ENCODE data around the gene HDAC5.
A peak's percentile ranks its signal among the peaks of the same experiment; 100 is the strongest.

The HDAC5 gene

DNA sequence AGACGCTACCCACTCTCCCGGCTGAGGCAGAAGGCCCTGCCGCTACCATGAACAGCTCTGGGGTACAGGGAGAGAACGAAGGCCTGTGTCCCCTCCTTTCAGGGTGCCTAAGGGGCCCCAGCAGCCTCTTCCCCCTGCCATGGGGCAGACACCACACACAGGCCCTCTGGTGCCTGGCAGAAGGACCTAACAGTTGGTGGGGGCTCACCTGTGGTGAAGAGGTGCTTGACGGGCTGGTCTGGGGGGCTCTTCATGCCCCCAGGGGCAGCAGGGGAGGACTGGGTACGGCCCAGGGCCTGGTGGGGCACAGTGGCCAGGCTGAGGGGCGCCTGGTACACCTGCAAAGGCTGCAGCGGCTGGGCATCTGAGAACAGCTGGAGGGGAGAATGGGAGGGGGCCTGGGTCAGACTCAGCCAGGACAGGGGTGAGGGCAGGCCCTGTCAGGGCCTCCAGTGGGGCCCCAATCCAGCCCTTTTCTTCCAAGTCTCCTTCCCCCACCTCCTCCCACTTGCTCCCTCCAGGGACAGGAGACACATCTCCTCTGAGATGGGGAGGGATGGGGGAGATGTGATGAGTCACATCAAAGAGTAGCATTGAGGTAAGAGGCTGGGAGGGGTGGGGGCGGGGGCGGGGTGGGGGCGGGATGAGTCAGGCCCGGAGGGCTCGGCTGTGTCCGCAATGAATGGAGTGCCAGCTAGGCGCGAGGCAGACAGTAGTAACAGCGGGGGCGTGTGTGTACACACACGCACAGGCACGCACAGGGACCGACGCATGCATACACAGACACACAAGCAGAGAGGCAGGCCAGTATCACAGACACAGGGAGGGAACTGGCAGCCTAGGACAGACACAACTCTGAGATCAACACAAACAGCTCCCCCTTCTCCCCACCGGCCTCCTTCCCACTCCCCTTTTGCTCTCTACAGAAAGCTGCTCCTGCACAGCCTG is 36.8 kb downstream of the HDAC5 start:
- DNase-seq: no peak

DNA sequence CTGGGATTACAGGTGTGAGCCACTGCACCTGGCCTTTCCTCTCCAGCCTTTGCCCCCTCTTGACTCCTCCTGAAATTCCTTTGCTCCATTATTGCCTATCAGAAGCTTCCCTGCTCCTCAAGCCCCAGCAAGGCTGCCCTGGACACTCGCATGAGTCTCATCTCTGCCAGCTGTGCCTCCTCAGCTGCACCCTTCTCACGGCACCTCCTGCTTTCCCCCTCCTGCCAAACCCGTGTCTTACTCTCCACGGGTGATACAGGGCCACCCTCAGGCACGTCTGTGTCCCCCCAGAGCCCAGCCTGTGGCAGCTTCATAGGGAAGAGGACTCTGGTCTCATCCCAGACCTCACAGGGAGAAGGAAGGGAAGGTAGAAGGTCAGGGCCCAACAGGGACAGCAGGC is 37.5 kb downstream of the HDAC5 start:
- no peak for DNase-seq

DNA sequence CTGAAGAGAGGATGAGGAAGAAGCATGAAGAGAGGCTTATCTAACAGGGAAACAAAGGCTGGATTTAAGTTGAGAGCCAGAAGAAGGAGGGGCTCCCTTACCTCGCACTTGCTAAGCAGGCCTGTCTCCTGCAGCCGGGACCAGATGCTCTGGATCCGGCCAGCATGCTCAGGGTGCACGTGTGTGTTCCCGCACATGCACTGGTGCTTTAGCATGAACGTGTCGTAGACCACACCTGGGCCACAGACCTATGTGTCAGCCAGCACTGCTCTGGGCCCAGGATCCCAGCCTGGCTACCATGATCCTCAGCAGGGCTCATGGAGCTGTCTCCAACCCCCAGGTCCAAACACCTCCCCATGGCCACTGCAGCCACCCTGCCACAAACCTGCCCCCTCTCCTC is 38.5 kb downstream of the HDAC5 start:
- DNase-seq: no peak

DNA sequence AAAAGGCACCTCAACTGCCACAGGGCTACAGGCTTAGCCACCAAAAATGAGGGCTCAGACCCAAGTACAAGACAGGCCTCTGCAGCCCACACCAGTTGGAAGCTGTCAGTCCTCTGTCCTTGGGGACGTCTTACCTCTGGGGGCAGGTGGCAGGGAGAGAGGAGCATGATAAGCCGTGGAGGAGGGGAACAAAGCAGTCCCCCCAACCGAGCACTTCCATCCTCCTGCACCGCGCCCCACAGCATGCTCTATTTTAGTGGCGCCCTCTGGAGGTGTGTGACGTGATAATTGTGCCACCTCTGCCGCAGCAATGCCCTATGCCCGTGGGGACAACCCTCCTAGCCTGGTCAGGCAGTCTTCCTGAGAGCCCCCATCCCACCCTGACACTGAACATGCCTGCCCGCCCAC is 39.3 kb downstream of the HDAC5 start:
- no peak for DNase-seq

DNA sequence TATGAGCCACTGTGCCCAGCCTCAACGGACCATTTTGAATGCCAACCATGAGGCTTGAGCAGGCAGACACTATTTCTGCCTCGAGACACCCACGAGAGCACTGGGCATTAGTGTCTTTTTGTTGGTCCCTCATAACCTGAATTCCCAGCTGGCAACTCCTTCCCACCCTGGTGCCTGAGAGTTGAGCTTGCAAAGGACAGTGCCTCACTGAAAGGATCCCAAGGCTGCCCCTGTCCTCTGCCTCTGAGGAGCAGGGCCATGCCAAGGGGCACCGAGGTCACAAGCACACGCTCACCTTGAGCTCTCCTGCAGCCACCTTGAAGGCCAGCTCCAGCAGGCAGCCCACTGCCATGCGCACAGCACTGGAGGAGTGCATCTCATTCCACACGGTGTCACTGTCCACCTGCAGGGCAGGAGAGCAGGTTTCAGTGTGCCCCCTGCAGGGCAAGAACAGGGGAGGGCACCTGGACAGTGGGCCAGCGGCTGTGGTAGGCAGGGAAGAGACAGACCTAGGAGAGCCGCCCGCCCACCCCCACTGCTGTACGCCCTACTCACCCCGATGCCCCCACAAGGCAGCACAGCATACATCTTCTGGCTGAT is 40.1 kb downstream of the HDAC5 start:
- DNase-seq: no peak

DNA sequence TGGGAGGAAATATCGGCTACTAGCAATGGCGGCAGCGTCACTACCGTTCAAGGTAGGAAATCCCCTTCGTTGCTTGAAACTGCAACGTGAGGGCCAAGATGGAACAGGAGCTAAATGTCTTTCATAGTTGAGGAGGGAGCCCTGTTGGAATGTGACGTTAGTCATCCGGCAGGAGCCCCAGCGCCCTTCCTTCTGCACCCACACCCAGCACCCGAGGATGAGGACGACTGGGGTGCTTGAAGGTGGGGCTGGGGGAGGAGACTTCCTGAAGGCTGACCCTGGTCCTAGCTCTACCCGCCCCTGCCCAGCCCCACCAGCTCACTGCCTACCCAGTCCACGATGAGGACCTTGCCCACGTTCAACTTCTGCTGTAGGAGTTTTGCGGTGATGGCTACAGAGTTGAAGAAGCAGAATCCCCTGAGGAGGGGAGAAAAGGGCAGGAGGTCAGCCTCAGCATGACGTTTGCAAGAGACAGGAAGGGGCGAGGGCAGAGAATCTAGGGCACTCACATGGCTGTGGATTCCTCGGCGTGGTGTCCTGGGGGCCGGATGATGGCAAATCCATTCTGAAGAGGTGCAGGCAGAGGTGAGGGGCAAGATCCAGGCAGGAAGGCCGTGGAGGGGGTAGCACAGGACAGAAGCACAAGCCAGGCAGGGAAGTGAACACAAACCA is 41.0 kb downstream of the HDAC5 start:
- DNase-seq: no peak

DNA sequence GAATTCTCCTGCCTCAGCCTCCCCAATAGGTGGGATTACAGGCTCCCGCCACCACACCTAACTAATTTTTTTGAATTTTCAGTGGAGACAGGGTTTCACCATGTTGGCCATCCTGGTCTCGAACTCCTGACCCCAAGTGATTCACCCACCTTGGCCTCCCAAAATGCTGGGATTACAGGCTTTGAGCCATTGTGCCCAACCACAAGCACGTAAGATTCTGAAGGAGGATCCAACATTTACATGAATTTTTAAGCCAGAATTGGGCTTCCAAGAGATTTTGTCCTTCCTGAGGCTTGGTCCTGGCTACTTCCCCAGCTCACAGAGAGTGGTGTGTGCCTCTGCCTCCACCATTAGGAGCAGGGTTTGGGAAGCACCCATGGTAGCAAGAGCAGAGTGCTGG is 41.8 kb downstream of the HDAC5 start:
- no peak for DNase-seq

DNA sequence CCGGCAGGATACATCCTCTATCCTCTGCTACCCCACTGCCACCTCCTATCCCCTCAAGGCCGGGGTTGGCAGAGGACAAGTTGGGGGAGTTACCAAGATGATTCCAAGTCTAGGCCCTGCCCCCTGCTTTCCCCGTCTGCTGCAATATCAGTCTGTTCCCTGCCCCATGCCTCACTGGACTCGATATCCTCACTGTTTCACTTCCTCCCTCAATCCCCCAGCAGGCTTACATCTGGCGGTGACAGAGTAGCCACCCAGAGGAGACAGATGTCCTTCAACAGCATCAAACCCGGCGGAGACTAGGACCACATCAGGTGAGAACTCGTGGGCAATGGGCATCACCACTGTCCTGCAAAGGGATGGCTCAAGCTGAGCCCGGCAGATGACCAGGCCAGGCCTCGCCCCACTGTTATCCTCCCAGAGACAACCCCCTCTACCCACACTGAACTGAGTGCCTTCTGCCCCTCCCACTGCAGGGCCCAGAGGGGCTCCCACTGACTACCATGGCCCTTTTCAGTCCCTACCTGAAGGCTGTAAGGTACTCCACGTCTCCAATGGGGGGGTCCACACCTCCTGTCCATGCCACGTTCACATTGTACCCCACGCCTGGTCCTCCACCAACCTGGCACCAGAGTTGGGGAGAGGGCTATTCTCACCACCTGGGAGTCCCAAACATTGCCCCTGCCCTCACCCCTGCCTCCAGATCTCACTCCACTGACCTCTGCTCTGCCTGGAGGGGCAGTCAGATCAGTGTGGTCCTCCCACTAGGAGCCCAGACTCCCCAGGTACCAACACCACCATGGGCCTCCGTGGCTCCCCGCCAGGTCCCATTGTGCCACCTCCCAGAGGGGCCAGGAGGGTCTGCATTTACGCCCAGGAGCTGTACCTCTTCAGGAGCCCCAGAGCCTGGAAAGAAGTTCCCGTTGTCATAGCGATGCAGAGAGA is 43.3 kb downstream of the HDAC5 start:
- no peak for DNase-seq

DNA sequence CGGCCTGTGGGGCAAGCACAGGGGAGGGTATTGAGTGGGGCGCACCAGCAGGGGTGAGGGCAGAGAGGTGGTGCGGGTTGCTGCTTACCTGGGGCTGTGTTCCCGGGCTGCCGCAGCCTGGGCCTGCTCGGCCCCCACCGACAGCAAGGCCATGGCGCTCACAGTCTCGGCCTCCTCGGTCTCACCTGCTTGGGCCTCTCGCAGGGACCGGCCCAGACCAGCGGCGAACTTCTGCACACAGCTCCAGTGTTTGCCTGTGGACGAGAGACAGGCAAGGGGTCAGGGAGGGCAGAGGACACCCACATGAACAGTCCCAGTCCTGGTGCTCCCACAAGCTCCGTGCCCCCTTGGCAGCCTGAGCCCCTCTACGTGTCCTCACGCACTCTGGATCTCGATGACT is 45.0 kb downstream of the HDAC5 start:
- DNase-seq: no peak

DNA sequence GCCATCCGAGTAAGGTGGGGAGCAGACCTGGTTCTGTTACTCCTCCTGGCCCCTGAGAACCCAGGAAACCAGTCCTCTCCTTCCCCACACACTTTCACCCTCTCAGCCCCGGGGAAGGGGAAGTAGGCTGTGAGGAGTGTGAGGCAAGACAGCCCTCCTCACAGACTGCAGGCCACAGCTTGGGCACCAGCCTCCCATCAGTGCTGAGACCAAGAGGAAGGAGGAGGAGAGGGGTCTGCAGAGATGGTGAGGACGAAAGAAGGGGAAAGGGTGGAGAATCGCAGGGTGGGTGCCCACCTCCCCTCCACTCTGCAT is 45.9 kb downstream of the HDAC5 start:
- DNase-seq: no peak

DNA sequence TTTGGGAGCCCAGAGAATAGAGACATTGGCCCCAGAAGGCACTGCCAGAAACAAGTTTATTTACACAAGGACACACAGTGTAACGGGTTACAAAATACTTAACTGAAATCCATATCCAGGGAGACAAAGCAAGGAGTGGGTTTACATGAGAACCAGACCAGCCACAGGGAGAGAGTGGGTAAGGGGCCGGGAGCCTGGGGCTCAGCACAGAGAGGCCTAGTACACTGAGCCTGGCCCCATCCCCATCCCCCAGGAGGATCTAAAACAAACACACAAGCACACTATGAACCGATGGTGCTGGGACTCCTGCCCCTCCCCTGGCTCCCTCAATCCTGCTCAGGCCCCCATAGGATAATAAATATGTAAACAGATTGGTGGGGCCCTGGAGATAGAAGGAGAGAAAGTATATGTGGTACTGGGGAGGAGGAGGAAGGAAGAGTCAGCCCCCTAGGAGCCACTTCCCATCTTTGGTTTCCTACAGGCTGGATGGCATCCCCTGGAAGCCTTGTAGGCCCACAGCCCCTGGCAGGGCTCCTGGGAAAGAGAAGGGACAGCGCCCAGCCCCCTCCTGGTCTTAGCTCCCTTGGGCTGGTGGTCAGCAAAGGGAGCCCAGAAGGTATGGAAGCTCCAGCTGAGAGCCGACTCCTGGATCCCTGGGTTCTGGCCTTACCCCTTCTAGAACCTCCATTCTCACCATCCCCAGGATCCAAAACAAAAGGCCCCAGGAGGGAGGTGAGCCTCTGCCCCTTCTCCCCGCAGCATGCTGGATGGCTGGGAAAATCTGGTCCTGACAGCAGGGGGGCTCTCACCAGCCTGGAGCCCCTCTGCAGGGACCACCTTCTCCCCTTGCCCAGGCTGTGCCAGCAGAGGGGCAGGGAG is 46.5 kb downstream of the HDAC5 start:
- no peak for DNase-seq

DNA sequence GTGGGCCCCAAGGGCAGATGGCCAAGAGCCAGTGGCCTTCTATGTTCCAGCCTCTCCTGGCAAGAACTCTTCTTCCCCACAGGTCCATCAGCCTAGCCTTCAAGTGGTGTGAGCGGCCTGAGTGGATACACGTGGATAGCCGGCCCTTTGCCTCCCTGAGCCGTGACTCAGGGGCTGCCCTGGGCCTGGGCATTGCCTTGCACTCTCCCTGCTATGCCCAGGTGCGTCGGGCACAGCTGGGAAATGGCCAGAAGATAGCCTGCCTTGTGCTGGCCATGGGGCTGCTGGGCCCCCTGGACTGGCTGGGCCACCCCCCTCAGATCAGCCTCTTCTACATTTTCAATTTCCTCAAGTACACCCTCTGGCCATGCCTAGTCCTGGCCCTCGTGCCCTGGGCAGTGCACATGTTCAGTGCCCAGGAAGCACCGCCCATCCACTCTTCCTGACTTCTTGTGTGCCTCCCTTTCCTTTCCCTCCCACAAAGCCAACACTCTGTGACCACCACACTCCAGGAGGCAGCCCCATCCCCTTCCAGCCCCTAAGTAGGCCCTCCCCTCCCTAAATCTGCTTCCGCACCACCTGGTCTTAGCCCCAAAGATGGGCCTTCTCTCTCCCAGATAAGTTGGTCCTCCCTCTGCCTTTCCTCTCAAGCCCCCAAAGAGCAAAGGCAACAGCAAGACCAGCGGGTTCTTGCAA is 47.7 kb downstream of the HDAC5 start:
- DNase-seq: no peak

DNA sequence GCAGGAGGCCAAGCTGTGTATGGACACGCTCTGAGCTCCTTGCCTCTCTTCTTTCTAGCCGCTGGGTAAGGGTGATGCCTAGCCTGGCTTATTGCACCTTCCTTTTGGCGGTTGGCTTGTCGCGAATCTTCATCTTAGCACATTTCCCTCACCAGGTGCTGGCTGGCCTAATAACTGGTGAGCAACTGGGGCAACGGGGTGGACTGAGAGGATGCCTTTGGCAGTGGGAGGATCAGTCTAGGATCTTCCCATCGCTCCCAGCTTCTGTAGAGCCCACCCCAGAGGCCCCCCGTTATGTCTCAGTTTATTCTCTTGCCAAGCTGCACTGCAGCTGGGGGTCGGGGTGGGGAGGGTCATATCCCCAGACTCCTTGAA is 48.5 kb downstream of the HDAC5 start:
- no peak for DNase-seq

DNA sequence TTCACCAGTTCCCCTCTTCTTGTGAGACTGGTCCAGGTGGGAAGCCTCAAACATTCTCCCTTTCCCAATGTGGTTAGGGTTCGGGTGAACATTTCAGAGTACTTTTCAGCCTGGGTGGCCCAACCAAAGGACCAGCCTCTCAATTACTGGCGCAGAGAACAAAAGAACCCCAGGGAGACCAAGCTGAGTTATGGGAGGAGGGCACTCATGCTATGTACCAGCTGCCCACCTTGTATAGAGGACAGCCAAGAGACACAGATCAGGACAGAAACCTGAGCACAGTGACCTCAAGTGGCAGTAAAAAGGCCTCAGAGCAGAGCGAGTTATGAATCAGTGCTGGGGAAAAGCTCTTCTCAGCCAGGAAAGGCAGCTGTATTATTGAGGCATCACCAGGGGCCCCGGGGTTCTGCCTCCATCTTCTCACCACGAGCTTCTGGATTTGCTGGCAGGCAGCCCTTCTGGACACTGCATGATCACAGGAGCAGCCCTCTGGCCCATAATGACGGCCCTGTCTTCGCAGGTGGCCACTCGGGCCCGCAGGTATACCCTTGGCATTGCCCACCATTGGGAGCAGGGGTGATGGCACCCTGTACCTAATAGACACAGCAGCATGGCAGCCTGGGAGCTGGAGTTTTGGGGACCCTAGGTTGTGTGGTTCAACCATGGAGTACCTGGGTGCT is 49.1 kb downstream of the HDAC5 start:
- DNase-seq: no peak

DNA sequence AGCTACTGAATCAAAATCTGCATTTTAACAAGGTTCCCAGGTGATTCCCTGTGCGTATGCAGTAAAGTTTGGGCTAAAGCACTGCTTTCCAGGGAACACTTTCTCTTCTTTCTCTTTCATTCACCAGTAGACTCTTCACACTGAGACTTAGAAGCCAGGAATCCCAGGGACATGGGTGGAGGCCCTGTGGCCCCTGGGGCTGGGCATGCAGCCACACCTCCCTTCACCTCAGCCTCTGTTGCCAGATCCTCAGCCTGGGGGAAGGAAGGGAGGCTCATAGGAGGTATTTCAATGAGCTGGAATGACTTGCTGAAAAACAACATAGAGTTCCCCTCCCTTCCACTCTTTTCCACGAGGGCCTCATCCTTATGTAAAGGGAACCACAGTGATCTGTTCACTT is 51.7 kb downstream of the HDAC5 start:
- DNase-seq: no peak

DNA sequence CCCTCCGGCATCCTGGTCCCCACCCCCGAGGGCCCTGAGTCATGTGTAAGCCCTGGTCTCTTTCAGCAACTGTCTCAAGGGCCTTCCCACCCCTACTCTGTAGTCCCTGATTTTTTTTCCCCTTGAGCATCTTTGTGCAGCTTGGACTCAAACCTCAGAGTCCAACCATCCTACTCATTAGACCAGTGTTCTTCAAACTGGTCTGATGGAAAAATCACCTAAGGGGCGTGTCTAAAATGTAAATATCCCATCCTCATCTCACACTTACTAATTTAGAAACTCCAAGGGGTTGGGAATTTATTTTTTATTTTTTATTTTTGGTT is 52.3 kb downstream of the HDAC5 start:
- DNase-seq: no peak

DNA sequence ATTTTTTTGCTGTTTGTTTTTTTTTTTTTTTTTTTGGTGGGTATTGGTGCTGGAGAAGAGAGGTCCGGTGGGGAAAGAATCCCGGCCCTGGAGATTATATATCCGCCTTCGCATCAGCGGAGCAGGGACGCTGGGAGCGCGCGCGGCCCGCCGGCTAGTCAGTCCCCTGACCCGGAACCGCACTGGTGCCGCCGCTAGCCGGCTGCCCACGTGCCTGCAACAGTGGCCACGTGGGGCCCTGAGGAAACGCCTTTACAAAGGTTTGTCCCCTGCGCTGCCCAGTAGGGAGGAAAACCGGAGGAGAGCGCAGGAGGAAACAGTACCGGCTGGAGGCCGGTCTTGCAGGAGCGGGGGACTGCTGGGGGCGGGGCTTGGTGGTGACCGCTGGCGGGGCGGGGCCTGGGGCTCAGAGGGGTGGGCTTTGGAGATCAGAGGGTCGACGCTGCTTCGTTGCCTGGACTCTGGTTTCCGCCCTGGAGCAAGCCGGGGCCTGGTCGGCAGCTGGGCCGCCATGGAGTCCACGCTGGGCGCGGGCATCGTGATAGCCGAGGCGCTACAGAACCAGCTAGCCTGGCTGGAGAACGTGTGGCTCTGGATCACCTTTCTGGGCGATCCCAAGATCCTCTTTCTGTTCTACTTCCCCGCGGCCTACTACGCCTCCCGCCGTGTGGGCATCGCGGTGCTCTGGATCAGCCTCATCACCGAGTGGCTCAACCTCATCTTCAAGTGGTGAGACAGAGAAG is 52.8 kb downstream of the HDAC5 start, which contains the start of gene G6PC3:
Gene G6PC3, plus strand, starts transcription at position 281 of the 743 bp plus-strand sequence. Its CDS starts 231 bp downstream, at position 512.
- peak; percentile 95 for DNase-seq

DNA sequence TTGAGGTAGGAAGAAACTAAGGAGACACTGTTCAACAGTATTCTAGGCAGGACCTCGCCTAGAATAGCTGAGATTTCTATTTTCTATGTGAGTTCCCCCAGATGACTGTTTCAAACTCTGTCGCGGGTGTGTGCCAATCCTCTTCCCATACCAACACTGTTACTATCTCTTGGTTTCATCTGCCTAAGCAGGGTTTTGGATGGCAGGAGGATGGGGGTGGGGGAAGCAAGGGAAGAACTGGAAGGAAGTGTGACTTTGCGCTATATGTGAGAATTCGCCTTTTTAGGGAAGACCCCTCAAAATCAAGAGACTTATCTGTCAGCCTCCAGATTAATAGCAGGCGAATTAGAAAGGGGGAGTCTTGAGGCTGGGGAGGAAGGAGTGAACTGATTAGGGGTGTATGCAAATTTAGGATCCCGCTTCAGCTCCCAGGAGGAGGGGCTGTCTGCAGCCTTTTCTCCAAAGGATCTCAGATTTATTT is 53.4 kb downstream of the HDAC5 start:
- no peak for DNase-seq

DNA sequence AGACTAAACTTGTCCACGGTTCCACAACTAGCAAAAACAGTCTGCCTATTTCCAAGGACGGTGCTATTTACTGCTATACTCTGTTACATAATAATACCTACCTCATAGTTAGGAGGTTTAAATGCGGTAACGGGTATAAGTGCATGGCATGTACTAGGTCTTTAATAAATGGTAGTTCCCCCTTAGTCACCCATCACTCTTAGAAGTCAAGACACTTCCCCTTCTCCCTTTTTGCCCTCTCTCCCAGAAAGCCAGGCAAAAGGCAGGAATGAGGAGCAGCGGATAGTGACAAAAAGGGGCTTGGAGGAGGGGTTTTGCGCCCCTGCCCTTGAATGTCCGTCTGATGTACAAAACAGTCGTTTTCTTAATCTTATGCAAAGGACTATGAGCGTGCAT is 55.9 kb downstream of the HDAC5 start:
- no peak for DNase-seq

Data from NCI-H1105 treated with DMSO at 0.1 percent for 48 hours (cell line).